H1 (cell line): Measurements from ENCODE around the gene EGFR.
A peak's percentile ranks its signal among the peaks of the same experiment; 100 is the strongest.

ENCODE experiments used
- CEBPB ChIP-seq: IDR thresholded peaks from 2 replicates; pipeline ENCODE4 v1.6.1; 2012; ENCODE audit warnings: low read depth, low read length
- CHD1 ChIP-seq: IDR thresholded peaks from 2 replicates; pipeline ENCODE4 v1.6.1; 2012; ENCODE audit warnings: low read depth, low read length, improper control_type of control experiment
- CTCF ChIP-seq, 3 experiments: IDR thresholded peaks; 1 replicate in 2 of 3; 2 replicates in 1 of 3; pipeline versions ENCODE4 v1.5.1 to v1.6.1; 2011; ENCODE audit warnings: low read length in 3 of 3, mild to moderate bottlenecking in 3 of 3, inconsistent platforms in 2 of 3, low read depth in 1 of 3, moderate library complexity in 1 of 3; ENCODE audit not compliant: insufficient read depth in 1 of 3; ENCODE audit errors: control extremely low read depth in 1 of 3
- POLR2A ChIP-seq, 2 experiments: IDR thresholded peaks; 1 replicate in 1 of 2; 2 replicates in 1 of 2; pipeline ENCODE4 v1.6.1; 2011; ENCODE audit warnings: low read depth in 2 of 2, low read length in 2 of 2, mild to moderate bottlenecking in 2 of 2; ENCODE audit errors: control extremely low read depth in 1 of 2
- POLR2AphosphoS5 ChIP-seq: IDR thresholded peaks from 2 replicates; pipeline ENCODE4 v1.6.1; 2011; ENCODE audit warnings: low read depth, low read length
- SIN3A ChIP-seq, 2 experiments: IDR thresholded peaks in 1 of 2; conservative IDR thresholded peaks in 1 of 2; 2 replicates each; pipeline ENCODE4 v1.6.1; 2011 to 2012; ENCODE audit warnings: low read length in 2 of 2, improper control_type of control experiment in 1 of 2, low read depth in 1 of 2, mild to moderate bottlenecking in 1 of 2

GRCh38 chr7:55133630-55134358, 115.0 kb downstream of the EGFR start:
- TF ChIP-seq POLR2AphosphoS5, result no peak
- peak in 1 of 3 experiments; percentile 10; a peak in 1 of 4 replicates for TF ChIP-seq CTCF (IDR thresholded peaks at IDR 0.05; ENCODE audit: control extremely low read depth in 1 of 3, insufficient read depth in 1 of 3, low read depth in 1 of 3, low read length in 3 of 3)
- no peak for TF ChIP-seq SIN3A (conservative IDR thresholded peaks at IDR 0.05 in 1 of 2, IDR thresholded peaks at IDR 0.05 in 1 of 2; ENCODE audit: low read depth in 1 of 2, low read length in 2 of 2)
- TF ChIP-seq POLR2A (IDR thresholded peaks at IDR 0.05; ENCODE audit: control extremely low read depth in 1 of 2, low read depth in 2 of 2, low read length in 2 of 2), result no peak
- TF ChIP-seq CEBPB, result no peak
- no peak for TF ChIP-seq CHD1
